Astrocyte (in vitro differentiated cells and primary cell): Measurements from ENCODE around the gene ANKRD44.

ENCODE experiments used
- CTCF ChIP-seq: IDR thresholded peaks from 2 replicates; pipeline ENCODE4 v1.5.1; 2011; ENCODE audit warnings: low read depth, mild to moderate bottlenecking, inconsistent platforms, low read length, moderate library complexity; ENCODE audit not compliant: insufficient read depth
- EZH2 ChIP-seq: IDR thresholded peaks from 2 replicates; pipeline ENCODE4 v1.6.1; 2012; ENCODE audit warnings: mild to moderate bottlenecking, low read length, inconsistent platforms; ENCODE audit not compliant: insufficient read depth

GRCh38 chr2:197171582-197171981 is 139.0 kb downstream of the ANKRD44 start:
- no peak for TF ChIP-seq CTCF
- TF ChIP-seq EZH2, result no peak
